ENCODE results near the gene SERPINA4. TPM values are rescaled to one million over a fixed set of nuclear protein-coding genes. Genes with fewer than 3 reads are reported as not detected.

SERPINA4 gene
- polyA plus RNA-seq, 1 donor from 2014 or later: not detected

GRCh38 chr14:94547726-94548125 is 13.5 kb upstream of the SERPINA4 start:
- H3K4me3 ChIP-seq (ENCODE audit: low read length): no peak overlapping the region
- H3K9me3 ChIP-seq (ENCODE audit: low read length): no peaks in the 10 kb centered on the region
- H3K36me3 ChIP-seq (ENCODE audit: insufficient read depth, low read length): no peaks in the 10 kb centered on the region
- H3K9ac ChIP-seq (ENCODE audit: low read length): no peak overlapping the region
- H3K4me2 ChIP-seq (ENCODE audit: low read length): no peak overlapping the region
- no peak for TF ChIP-seq MXI1 (conservative IDR thresholded peaks at IDR 0.05; ENCODE audit: poor library complexity, severe bottlenecking)
- TF ChIP-seq CTCF (IDR thresholded peaks at IDR 0.05; ENCODE audit: poor library complexity, severe bottlenecking): no peak
- no peak for TF ChIP-seq POLR2AphosphoS5 (IDR thresholded peaks at IDR 0.05)
- TF ChIP-seq REST (IDR thresholded peaks at IDR 0.05; ENCODE audit: borderline replicate concordance): no peak
- no peak for TF ChIP-seq SMC3 (conservative IDR thresholded peaks at IDR 0.05; ENCODE audit: poor library complexity)
- no peak for TF ChIP-seq RAD21 (conservative IDR thresholded peaks at IDR 0.05)
- no peak for TF ChIP-seq EZH2 (IDR thresholded peaks at IDR 0.05; ENCODE audit: borderline replicate concordance, insufficient read depth, low read length, poor library complexity, severe bottlenecking)
- TF ChIP-seq EP300 (conservative IDR thresholded peaks at IDR 0.05; ENCODE audit: poor library complexity, severe bottlenecking): no peak
- TF ChIP-seq TAF1 (IDR thresholded peaks at IDR 0.05; ENCODE audit: low read depth): no peak
- no peaks in the 10 kb centered on the region for H3F3A ChIP-seq (ENCODE audit: insufficient read depth, low read length, poor library complexity, severe bottlenecking)
- no peaks in the 10 kb centered on the region for H4K20me1 ChIP-seq (ENCODE audit: insufficient read depth)
- H2AFZ ChIP-seq (ENCODE audit: low read depth, low read length): no peak overlapping the region
- H3K27ac ChIP-seq (ENCODE audit: low read length): no peak overlapping the region
- no peaks in the 10 kb centered on the region for H3K27me3 ChIP-seq (ENCODE audit: insufficient read depth, low read depth, low read length)
- H3K9me2 ChIP-seq (ENCODE audit: insufficient read depth, low read length): no peaks in the 10 kb centered on the region
- H3K79me2 ChIP-seq (replicated peaks; ENCODE audit: insufficient read depth, low read length): no peaks in the 10 kb centered on the region

- no peaks in the 10 kb centered on the region for H3K79me2 ChIP-seq (replicated peaks; ENCODE audit: insufficient read depth, low read length)
- no peaks in the 10 kb centered on the region for H3K27me3 ChIP-seq (ENCODE audit: insufficient read depth, low read depth, low read length)
- H3K9me3 ChIP-seq (ENCODE audit: low read length): no peaks in the 10 kb centered on the region
- no peak overlapping the region for H3K27ac ChIP-seq (ENCODE audit: low read length)
- H3K4me2 ChIP-seq (ENCODE audit: low read length): no peak overlapping the region
- H3F3A ChIP-seq (ENCODE audit: insufficient read depth, low read length, poor library complexity, severe bottlenecking): no peaks in the 10 kb centered on the region
- no peaks in the 10 kb centered on the region for H3K36me3 ChIP-seq (ENCODE audit: insufficient read depth, low read length)
- H3K9me2 ChIP-seq (ENCODE audit: insufficient read depth, low read length): no peaks in the 10 kb centered on the region
- H2AFZ ChIP-seq (ENCODE audit: low read depth, low read length): no peak overlapping the region
- TF ChIP-seq EP300 (conservative IDR thresholded peaks at IDR 0.05; ENCODE audit: poor library complexity, severe bottlenecking) (no peak), SMC3 (conservative IDR thresholded peaks at IDR 0.05; ENCODE audit: poor library complexity) (no peak), EZH2 (IDR thresholded peaks at IDR 0.05; ENCODE audit: borderline replicate concordance, insufficient read depth, low read length, poor library complexity, severe bottlenecking) (no peak), RAD21 (conservative IDR thresholded peaks at IDR 0.05) (no peak)
- no peak overlapping the region for H3K4me3 ChIP-seq (ENCODE audit: low read length)
- no peak overlapping the region for H3K9ac ChIP-seq (ENCODE audit: low read length)
- H4K20me1 ChIP-seq (ENCODE audit: insufficient read depth): no peaks in the 10 kb centered on the region
These were observed 12.9 kb upstream of the SERPINA4 start for GRCh38 chr14:94548131-94548998.
